ENCODE measurements around the gene BAD.
"Not testable (repeated sequence)": the region's sequence is repeated elsewhere in the genome, so short reads cannot be mapped to it uniquely, and the experiment has no call there.

The BAD gene

DNA sequence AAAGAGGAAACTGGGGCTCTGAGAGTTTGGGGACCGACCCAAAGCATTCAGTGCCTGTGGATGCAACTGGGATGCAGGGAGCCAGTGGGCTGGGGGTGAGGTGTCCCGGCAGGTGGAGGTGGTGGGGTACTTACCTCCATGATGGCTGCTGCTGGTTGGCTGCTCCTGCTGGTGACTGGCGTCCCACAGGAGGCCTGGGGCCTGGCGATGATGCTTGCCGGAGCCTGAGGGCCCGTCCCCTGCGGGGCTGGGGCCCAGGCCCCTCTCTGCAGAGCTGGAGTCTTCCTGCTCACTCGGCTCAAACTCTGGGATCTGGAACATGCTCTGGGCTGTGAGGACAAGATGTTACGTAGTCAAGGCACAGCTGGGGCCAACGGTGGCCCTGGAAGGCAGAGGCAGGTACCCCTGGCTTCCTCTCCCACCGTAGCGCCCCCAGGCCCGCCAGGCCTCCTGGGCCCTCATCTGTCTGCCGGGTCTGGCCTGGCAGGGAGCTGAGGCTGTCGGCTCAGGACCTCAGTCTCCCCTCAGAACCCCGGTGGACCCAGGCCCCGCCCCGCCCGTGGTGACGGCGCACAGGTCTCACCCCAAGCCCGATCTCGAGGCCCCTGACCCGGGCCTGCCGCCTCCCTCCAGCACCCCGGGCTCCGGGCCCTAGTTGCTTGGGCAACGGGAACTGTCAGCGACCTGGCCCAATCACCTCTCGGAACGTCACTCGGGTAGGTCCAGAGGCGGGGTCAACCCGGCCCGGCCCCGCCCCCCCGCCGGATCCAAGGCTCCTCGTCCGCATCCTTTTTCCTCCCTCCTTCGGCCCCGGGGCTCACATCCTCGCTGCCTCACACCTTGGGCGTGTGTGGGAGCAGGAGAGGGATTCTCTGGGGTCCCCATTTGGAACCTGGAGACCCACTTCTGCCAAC lies at the start of gene BAD:
BAD (minus strand) TSS at position 618 of the 914 bp plus-strand sequence; CDS start at position 321, 297 bp downstream.
- DNase-seq: peak; percentile 98

DNA sequence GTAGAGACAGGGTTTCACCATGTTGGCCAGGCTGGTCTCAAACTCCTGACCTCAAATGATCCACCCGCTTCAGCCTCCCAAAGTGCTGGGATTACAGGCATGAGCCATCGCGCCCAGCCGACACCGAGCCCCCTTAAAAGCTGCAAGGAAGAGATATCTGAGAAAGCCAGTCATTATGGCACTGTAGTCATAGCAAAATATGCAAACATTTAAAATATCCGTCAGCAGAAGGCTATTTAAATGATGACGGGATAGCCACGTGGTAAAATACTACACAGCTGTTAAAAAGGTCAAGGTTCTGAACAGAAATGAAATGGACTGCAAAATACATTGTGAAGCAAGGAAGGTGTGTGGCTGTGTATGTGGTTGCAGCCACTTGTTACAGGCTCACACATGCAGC lies 49.1 kb upstream of the BAD start:
- DNase-seq: no peak

DNA sequence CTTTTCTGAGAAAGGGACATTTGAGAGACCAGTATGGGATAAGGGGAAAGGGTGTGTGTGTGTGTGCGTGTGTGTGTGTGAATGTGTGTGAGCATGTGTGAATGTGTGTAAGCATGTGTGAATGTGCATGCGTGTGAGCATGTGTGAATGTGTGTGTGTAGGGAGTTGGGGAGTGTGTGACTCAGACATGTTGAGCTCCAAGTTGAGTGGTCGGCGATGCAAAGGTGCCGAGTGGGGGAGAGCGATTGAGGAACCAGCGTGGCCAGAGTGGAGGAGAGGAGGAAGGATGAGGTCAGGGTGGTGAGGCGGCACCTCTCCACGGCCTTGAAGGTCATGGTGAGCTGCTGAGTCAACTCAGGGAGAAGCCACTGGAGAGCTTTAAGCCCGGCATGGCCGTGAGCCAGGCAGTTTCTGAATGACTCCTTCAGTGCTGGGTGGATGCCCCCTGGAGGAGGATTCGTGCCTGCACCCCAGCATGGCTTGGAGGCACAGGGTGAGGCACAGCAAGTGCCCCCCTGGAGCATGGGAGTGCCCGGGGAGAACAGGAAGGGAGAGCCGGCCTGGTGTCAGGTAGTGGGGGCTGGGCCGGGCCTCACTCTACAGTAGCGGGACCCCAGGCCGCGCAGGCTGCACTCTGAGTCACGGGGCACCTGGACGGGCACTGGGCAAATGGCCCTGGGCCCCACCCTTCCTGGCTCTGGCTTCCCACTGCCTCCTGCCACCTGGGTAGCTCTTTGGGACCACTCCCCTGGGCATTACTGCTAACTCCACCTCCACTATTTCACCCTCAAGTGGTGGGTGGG lies 47.3 kb upstream of the BAD start:
- DNase-seq: peak; percentile 73

DNA sequence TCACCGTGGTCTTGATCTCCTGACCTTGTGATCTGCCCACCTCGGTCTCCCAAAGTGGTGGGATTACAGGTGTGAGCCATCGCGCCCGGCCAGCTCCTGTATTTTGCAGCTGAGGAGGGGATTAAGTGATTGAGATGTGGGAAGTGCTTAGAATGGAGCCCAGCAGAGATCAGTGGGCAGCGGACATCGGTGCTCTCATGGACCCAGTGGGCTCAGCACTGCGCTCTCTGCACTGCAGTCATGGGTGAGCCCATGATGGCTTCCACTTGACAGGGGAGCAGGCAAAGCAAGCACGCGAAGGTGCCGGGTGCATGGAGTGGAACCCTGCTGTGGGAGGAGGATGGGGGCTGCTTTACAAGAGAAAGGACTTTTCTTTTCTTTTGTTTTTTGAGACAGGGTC lies 46.4 kb upstream of the BAD start:
- no peak for DNase-seq

DNA sequence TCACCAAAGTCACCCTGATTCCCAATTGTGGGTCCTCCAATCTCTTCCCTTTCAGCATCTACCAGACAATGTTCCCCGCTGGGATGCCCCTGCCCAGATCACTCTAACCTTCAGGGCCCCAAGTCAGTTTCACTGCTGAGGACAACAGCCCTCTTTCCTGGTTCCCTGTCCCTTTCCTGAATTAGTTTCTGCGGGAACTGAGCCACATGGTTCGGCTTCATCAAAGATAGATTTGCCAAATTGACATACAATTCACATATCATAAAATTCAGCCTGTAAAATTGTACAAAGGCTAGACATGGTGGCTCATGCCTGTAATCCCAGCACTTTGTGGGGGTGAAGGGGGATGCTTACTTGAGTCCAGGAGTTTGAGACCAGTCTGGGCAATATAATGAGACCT lies 43.5 kb upstream of the BAD start:
- DNase-seq: no peak

DNA sequence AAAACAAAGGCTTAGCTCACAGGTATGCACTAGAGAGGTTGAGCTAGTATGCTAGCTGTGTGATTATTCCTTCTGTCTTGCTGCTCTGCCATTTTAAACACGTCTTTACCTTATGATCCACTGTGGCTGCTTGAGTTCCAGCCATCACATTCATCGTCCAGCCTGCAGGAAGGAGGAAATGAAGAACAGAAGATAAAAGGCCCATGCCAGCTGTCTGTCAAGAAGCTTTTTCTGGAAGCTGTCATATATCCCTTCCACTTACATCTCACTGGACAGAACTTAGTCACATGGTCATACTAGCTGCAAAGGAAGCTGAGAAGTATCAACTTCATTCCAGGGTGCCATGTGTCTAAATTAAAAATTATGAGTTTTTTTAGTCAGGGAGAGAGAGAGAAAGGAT lies 42.9 kb upstream of the BAD start:
- DNase-seq: no peak

DNA sequence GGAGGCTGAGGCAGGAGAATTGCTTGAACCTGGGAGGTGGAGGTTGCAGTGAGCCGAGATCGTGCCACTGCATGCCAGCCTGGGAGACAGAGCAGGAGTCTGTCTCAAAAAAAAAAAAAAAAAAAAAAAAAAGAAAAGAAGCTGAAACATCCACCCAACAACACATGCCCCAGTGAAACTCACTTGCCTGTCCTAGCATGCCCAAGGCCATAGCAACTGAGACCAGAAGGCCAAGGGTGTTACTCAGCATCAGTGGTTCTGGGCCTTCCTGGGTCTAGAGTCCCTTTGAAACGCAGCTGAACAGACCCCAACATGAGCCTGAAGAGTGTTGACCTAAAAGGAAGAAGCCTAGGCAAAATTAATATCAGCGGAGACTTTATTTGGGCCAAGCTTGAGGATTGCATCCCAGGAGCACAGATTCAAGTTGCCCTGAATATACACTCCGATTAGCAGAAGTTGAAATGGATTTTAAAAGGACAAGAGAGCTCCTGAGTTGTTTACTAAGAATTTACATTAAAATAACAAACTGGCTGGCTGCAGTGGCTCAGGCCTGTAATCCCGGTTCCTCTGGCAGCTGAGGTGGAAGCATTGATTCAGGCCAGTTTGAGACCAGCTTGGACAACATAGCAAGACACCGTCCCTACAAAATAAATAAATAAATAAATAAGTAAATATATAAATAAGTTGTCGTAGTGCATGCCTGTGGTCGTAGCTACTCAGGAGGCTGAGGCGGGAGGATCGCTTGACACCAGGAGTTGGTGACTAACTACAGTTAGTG lies 40.4 kb upstream of the BAD start:
- DNase-seq: no peak

DNA sequence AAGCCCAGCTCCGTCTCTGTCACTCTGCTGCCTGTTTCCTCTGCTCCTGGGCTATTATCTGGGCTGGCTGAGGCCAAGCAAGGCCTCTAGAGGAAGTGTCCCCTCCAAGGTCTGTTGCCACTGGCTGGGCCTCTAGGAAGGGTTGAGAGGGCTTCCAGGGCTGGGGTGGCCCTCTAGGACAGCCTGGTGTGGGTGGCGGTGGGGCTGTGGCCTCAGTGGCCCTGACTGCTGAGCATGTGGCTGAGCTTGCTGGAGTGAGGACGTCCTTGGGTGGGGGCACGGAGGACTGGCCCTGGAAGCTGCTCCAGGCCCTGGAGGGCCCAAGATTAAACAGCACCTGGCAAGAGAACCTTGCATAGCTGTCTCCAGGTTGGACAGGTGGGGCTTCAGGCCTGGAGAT lies 39.5 kb upstream of the BAD start:
- DNase-seq: not testable (repeated sequence)

DNA sequence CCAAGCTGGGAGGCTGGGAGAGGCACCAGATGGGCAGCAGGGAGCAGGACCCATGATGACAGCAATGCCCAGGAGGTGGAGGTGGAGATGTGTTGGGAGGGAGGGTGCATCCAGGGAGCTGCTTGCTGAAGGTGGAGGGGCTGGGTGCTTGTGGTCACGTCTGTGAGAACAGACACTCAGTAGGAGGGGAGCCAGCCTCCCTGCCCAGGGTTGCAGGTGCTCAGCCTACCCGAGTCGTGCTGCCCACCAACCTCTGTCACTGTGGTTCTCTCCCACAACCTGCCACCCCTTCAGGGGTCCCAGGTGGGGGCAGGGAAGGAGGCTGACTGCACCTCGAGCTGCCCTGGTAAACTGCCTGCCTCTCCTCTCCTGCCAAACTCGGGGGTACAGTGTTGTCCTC lies 38.9 kb upstream of the BAD start:
- DNase-seq: no peak

DNA sequence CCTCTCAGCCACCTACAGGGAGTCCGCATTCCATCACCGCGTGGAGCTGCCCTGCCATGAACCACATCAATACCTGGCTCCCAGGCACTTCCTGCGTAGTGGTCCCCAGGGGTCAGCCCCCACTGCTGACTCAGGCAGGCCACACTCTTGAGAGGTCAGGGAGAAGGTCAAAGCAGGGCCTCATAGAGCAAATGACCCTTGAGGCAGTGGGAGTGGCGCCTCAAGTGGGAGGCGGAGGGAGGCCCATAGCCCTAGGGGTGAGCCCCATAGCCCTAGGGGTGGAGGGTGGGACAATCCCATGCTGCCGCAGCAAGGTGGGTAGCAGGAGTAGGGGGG lies 38.4 kb upstream of the BAD start:
- no peak for DNase-seq

DNA sequence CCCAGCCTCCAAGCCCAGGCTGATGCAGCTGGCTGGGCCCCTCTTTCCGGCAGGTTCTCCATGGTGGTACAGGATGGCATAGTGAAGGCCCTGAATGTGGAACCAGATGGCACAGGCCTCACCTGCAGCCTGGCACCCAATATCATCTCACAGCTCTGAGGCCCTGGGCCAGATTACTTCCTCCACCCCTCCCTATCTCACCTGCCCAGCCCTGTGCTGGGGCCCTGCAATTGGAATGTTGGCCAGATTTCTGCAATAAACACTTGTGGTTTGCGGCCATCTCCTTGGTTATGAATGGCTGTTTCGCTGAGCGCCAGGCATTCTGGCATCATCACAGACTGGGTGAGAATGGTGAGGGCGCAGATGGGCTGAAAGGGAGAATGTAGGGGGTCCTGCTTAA lies 37.1 kb upstream of the BAD start:
- no peak for DNase-seq

DNA sequence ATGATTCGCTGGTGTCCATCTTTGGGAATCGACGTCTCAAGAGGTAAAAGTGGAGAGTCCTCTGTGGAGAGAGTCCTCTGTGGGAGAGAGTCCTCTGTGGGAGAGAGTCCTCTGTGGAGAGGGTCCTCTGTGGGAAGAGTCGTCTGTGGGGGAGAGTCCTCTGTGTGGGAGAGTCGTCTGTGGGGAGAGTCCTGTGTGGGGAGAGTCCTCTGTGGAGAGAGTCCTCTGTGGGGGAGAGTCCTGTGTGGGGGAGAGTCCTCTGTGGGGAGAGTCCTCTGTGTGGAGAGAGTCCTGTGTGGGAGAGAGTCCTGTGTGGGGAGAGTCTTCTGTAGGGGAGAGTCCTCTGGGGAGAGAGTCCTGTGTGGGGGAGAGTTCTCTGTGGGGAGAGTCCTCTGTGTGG lies 36.6 kb upstream of the BAD start:
- DNase-seq: no peak

DNA sequence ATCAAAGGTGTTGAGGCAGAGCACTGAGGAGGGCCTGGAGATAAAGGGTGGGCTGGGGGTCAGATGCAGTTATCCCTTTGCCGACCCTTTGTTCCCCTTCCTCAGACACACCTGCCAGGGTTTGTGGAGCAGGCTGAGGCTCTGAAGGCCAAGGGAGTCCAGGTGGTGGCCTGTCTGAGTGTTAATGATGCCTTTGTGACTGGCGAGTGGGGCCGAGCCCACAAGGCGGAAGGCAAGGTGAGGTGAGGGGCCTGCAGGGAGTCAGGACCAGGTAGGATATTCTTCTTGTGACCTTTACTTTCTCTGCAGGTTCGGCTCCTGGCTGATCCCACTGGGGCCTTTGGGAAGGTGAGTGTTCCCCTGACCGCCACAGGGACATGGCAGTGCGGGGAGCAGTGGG lies 36.1 kb upstream of the BAD start:
- no peak for DNase-seq

DNA sequence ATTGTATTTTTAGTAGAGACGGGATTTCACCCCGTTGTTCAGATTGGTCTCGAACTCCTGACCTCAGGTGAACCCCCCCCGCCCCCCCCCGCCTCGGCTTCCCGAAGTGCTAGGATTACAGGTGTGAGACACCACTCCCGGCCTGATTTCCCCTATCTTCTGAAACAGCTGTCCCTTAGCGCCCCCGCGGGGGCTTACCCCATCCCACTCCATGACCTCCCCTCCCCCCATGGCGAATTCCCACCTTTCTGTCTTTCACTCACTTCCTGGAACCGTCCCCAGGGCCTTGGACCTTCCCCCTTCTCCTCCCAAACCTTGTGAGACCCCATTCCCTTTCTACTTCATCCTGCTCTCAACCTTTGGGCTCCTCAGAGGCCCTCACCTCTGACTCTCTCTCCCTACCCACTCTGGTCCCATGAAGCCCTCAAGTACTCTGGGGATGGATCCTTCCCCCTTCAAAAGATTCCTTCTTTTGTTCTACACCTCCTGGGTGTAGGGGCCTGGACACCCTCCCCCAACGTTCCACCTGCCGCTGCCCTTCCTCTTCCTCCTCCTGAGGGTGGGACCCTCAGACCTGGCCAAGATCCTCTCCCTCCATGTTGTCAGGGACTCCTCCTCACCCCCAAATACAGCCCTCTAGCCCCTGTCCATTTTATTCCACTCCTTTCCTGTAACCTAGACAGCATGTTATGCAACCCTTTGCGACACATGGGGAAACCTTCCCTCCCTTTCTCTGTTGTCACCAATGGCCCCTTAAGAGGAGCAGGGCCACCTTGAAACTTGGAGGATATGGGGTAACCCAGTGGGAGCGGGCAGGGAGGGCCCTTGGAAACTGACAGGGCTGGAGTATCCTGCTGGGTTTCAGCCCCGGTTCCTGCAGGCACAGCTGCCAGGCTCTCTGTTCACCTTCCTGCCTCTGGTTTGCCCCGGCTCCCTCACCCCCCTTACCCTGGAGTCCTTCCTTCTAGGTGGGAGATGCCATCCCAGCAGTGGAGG lies 34.6 kb upstream of the BAD start:
- peak; percentile 44 for DNase-seq

DNA sequence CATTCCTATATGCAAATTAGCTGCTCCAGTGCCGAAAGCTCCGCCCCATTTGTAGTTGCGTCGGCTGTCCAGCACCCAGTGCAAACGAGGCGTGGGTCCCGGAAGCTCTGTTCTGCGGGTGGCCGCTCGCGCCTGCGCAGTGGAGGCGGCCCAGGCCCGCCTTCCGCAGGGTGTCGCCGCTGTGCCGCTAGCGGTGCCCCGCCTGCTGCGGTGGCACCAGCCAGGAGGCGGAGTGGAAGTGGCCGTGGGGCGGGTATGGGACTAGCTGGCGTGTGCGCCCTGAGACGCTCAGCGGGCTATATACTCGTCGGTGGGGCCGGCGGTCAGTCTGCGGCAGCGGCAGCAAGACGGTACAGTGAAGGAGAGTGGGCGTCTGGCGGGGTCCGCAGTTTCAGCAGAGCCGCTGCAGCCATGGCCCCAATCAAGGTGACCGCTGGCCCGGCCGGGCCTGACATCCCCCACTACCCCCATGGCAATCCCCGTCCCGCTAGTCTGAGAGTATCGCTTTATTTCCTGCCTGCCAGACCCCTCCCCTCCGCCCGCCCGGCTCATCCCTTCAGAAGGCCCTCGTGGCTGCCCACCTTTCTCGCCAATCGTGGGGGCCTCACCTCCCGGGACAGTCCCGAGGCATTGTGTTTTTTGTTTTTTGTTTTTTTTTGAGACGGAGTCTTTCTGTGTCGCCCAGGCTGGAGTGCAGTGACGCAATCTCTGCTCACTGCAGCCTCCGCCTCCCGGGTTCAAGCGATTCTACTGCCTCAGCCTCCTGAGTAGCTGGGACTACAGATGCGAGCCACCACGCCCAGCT lies 33.7 kb upstream of the BAD start, which contains the start of gene PRDX5:
PRDX5 (plus strand) TSS at position 161 of the 805 bp plus-strand sequence; CDS start at position 256, 95 bp downstream.
- DNase-seq: peak; percentile 99

DNA sequence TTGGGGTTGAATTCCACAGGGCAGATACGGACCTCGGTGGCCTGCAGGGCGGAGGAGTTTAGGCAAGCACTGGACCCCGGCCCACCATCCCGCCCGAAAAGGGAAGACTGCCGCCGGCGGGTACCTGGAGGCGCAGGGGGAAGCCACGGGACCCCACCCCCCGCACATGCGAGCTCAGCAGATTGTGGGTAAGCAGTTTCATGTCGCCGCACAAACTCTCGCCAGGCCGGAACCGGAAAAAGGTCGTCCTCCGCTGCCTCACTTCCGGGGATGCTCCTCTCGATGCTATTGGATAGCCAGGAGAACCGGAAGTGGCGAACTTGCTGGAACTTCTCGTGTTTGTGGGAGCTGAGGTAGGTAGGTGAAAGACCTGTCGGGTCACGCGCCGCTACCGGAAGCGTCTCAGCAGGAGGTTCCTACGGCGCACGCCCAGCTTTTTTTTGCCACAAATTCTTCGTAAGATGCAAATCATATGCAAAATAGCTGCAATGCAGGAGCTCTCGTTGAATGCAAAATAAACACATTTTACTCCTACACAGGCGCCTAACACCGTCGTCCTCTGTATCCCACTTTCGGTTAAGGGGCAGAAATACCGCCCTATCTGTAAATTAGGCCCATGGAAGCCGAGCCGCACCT lies 33.0 kb upstream of the BAD start, which contains the start of gene TRMT112:
TRMT112 (minus strand) TSS at position 235 of the 636 bp plus-strand sequence; CDS start at position 202, 33 bp downstream.
- peak; percentile 99 for DNase-seq

DNA sequence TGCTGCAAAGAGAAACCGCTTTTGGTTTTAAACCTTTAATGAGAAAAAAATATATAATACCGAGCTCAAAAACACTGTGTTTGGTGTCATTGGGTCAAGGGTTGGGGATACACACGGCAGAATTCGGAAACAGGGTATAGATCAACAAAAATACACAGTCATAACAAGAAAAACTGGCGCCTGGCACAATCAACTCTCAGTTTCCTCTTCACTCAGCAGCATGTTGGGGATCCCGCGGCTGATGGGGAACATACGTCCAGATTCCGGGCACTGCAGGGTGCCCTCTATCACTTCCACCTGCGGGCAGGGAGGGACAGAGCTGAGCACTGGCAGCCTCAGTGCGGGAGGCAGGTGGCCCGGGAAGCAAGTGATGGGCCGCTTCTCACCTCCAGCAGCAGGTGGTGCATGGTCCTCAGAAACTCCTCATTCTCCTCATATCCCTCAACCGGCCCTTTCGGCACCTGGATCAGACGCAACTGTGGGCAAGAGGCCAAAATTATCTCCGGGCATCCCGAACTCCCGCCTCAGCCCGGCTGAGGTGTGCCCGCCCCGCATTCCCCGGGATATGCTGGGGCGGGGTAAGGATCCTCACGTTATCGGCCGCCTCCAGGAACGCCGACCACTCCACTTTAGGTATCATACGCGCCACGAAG lies 32.3 kb upstream of the BAD start:
- DNase-seq: peak; percentile 74

DNA sequence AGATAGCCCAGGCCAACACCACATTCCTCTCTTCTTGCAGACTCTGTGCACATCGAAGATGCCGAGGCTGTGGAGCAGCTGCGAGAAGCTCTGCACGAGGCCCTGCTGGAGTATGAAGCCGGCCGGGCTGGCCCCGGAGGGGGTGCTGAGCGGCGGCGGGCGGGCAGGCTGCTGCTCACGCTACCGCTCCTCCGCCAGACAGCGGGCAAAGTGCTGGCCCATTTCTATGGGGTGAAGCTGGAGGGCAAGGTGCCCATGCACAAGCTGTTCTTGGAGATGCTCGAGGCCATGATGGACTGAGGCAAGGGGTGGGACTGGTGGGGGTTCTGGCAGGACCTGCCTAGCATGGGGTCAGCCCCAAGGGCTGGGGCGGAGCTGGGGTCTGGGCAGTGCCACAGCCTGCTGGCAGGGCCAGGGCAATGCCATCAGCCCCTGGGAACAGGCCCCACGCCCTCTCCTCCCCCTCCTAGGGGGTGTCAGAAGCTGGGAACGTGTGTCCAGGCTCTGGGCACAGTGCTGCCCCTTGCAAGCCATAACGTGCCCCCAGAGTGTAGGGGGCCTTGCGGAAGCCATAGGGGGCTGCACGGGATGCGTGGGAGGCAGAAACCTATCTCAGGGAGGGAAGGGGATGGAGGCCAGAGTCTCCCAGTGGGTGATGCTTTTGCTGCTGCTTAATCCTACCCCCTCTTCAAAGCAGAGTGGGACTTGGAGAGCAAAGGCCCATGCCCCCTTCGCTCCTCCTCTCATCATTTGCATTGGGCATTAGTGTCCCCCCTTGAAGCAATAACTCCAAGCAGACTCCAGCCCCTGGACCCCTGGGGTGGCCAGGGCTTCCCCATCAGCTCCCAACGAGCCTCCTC lies 31.4 kb upstream of the BAD start:
- not testable (repeated sequence) for DNase-seq
